ENCODE data around the gene VILL.

The VILL gene

GRCh38 chr3:37990527-37990926, at the start of gene VILL:
TSS of gene VILL (plus strand) at chr3:37990786. CDS start at chr3:37993673, 2,887 bp downstream.
- no peak for DNase-seq (ENCODE audit: low read depth in 1 of 2, low spot score in 1 of 2)

- no peak for DNase-seq (ENCODE audit: low read depth in 1 of 2, low spot score in 1 of 2)
These were observed 48.7 kb upstream of the VILL start for GRCh38 chr3:37941608-37942508.

- DNase-seq (ENCODE audit: low read depth in 1 of 2, low spot score in 1 of 2): no peak
These were observed 47.9 kb upstream of the VILL start for GRCh38 chr3:37942646-37943045.

- DNase-seq (ENCODE audit: low read depth in 1 of 2, low spot score in 1 of 2): no peak
These were observed 47.5 kb upstream of the VILL start for GRCh38 chr3:37943126-37943525.

- DNase-seq (ENCODE audit: low read depth in 1 of 2, low spot score in 1 of 2): no peak
These were observed 46.8 kb upstream of the VILL start for GRCh38 chr3:37943631-37944314.

- no peak for DNase-seq (ENCODE audit: low read depth in 1 of 2, low spot score in 1 of 2)
These were observed 46.2 kb upstream of the VILL start for GRCh38 chr3:37944391-37944842.

GRCh38 chr3:37945156-37945806, 45.3 kb upstream of the VILL start:
- no peak for DNase-seq (ENCODE audit: low read depth in 1 of 2, low spot score in 1 of 2)

- no peak for DNase-seq (ENCODE audit: low read depth in 1 of 2, low spot score in 1 of 2)
These were observed 44.6 kb upstream of the VILL start for GRCh38 chr3:37945807-37946530.

GRCh38 chr3:37946531-37946889, 44.1 kb upstream of the VILL start:
- DNase-seq (ENCODE audit: low read depth in 1 of 2, low spot score in 1 of 2): no peak

GRCh38 chr3:37949866-37950265, 40.7 kb upstream of the VILL start:
- DNase-seq (ENCODE audit: low read depth in 1 of 2, low spot score in 1 of 2): no peak

GRCh38 chr3:37952564-37952963, 38.0 kb upstream of the VILL start:
- DNase-seq (ENCODE audit: low read depth in 1 of 2, low spot score in 1 of 2): no peak

GRCh38 chr3:37953226-37953625, 37.4 kb upstream of the VILL start:
- no peak for DNase-seq (ENCODE audit: low read depth in 1 of 2, low spot score in 1 of 2)

- no peak for DNase-seq (ENCODE audit: low read depth in 1 of 2, low spot score in 1 of 2)
These were observed 36.7 kb upstream of the VILL start for GRCh38 chr3:37953707-37954394.

- no peak for DNase-seq (ENCODE audit: low read depth in 1 of 2, low spot score in 1 of 2)
These were observed 35.7 kb upstream of the VILL start for GRCh38 chr3:37954881-37955280.

GRCh38 chr3:37955918-37956707, 34.5 kb upstream of the VILL start:
- DNase-seq (ENCODE audit: low read depth in 1 of 2, low spot score in 1 of 2): no peak

- no peak for DNase-seq (ENCODE audit: low read depth in 1 of 2, low spot score in 1 of 2)
These were observed 33.7 kb upstream of the VILL start for GRCh38 chr3:37956723-37957538.

- no peak for DNase-seq (ENCODE audit: low read depth in 1 of 2, low spot score in 1 of 2)
These were observed 33.0 kb upstream of the VILL start for GRCh38 chr3:37957539-37957936.

- no peak for DNase-seq (ENCODE audit: low read depth in 1 of 2, low spot score in 1 of 2)
These were observed 28.8 kb upstream of the VILL start for GRCh38 chr3:37961622-37962431.
